Stimulated activated CD4-positive, alpha-beta T cell treated with anti-CD3 and anti-CD28 coated beads, Interleukin-1b, Interleukin-23, amount 100 ng/mL, for 4 hours (primary cell): ENCODE data around the gene TMEM250.

Experiments used
- DNase-seq, 2 donors: peaks; one replicate each; pipeline ENCODE4 v3.0.0-alpha.2; 2020; ENCODE audit warnings: low read depth in 2 of 2

Gene TMEM250

GRCh38 chr9:136093995-136094881 is 24.4 kb downstream of the TMEM250 start:
- DNase-seq: peak; percentile 50 to 60

GRCh38 chr9:136093346-136093986 is 25.2 kb downstream of the TMEM250 start:
- DNase-seq: no peak

- no peak for DNase-seq
These were observed 25.9 kb downstream of the TMEM250 start for GRCh38 chr9:136092741-136093140.

GRCh38 chr9:136092353-136092650 is 26.4 kb downstream of the TMEM250 start:
- DNase-seq: no peak

GRCh38 chr9:136091582-136092352 is 26.9 kb downstream of the TMEM250 start:
- DNase-seq: no peak

GRCh38 chr9:136090768-136091581 is 27.7 kb downstream of the TMEM250 start:
- DNase-seq: no peak

- DNase-seq: no peak
These were observed 28.5 kb downstream of the TMEM250 start for GRCh38 chr9:136090056-136090735.

- DNase-seq: no peak
These were observed 29.0 kb downstream of the TMEM250 start for GRCh38 chr9:136089697-136090045.

- no peak for DNase-seq
These were observed 29.6 kb downstream of the TMEM250 start for GRCh38 chr9:136088939-136089696.

- DNase-seq: no peak
These were observed 30.2 kb downstream of the TMEM250 start for GRCh38 chr9:136088481-136088938.

- DNase-seq: no peak
These were observed 30.8 kb downstream of the TMEM250 start for GRCh38 chr9:136087741-136088480.

- DNase-seq: no peak
These were observed 31.5 kb downstream of the TMEM250 start for GRCh38 chr9:136086951-136087740.

GRCh38 chr9:136086213-136086881 is 32.3 kb downstream of the TMEM250 start:
- no peak for DNase-seq

- no peak for DNase-seq
These were observed 32.9 kb downstream of the TMEM250 start for GRCh38 chr9:136085815-136086212.

GRCh38 chr9:136084063-136084944 is 34.4 kb downstream of the TMEM250 start:
- no peak for DNase-seq

GRCh38 chr9:136083558-136084062 is 35.1 kb downstream of the TMEM250 start:
- no peak for DNase-seq
